HepG2 (cell line): ENCODE data around the gene ETFDH. TPM values are rescaled to one million over a fixed set of nuclear protein-coding genes. Genes with fewer than 3 reads are reported as not detected.
A peak's percentile ranks its signal among the peaks of the same experiment; 100 is the strongest.

ENCODE experiments used
- BCLAF1 ChIP-seq: fragments of 450-650 bp; IDR thresholded peaks from 2 replicates; pipeline ENCODE4 v1.6.1; 2017; ENCODE audit warnings: mild to moderate bottlenecking
- CREM ChIP-seq, 2 experiments: sonication (generic) in 1 of 2; formaldehyde crosslinking in 1 of 2; IDR thresholded peaks; 2 replicates each; pipeline versions ENCODE4 v1.4.0 to v1.6.1; 2016 to 2020; ENCODE audit warnings: antibody characterized with exemption in 1 of 2, mild to moderate bottlenecking in 1 of 2, missing genetic modification reagents in 1 of 2
- E2F1 ChIP-seq: sonication (generic); formaldehyde crosslinking; IDR thresholded peaks from 2 replicates; pipeline ENCODE4 v1.5.0; 2020; ENCODE audit warnings: missing genetic modification reagents
- ERF ChIP-seq: IDR thresholded peaks from 2 replicates; pipeline ENCODE4 v1.6.1; 2018; ENCODE audit warnings: missing biosample characterization, missing genetic modification reagents
- FOXC1 ChIP-seq: sonication (generic); formaldehyde crosslinking; IDR thresholded peaks from 2 replicates; pipeline ENCODE4 v1.8.0; 2022; ENCODE audit warnings: mild to moderate bottlenecking, missing genetic modification reagents, borderline replicate concordance
- GATAD2A ChIP-seq: IDR thresholded peaks from 2 replicates; pipeline ENCODE4 v1.6.1; 2016
- GFI1 ChIP-seq: sonication (generic); formaldehyde crosslinking; IDR thresholded peaks from 2 replicates; pipeline ENCODE4 v1.5.0; 2020; ENCODE audit warnings: missing genetic modification reagents, mild to moderate bottlenecking, borderline replicate concordance
- HBP1 ChIP-seq: IDR thresholded peaks from 2 replicates; pipeline ENCODE4 v1.6.1; 2016; ENCODE audit warnings: low read depth, control low read depth
- MXD4 ChIP-seq: IDR thresholded peaks from 2 replicates; pipeline ENCODE4 v1.6.1; 2016; ENCODE audit warnings: mild to moderate bottlenecking, missing biosample characterization, missing genetic modification reagents
- RARG ChIP-seq: sonication (generic); formaldehyde crosslinking; IDR thresholded peaks from 2 replicates; pipeline ENCODE4 v1.4.0; 2020; ENCODE audit warnings: low read depth, mild to moderate bottlenecking, missing genetic modification reagents
- TSC22D2 ChIP-seq: sonication (generic); formaldehyde crosslinking; IDR thresholded peaks from 2 replicates; pipeline ENCODE4 v1.5.1; 2020; ENCODE audit warnings: missing genetic modification reagents, mild to moderate bottlenecking, borderline replicate concordance
- WIZ ChIP-seq: sonication (generic); formaldehyde crosslinking; IDR thresholded peaks from 2 replicates; pipeline ENCODE4 v1.5.1; 2020; ENCODE audit warnings: mild to moderate bottlenecking, missing genetic modification reagents
- ZBTB34 ChIP-seq: sonication (generic); formaldehyde crosslinking; IDR thresholded peaks from 2 replicates; pipeline ENCODE4 v1.8.0; 2022; ENCODE audit warnings: mild to moderate bottlenecking, missing genetic modification reagents
- ZBTB43 ChIP-seq: sonication (generic); formaldehyde crosslinking; conservative IDR thresholded peaks from 2 replicates; pipeline ENCODE4 v1.4.0; 2020; ENCODE audit warnings: missing genetic modification reagents
- ZFAT ChIP-seq: sonication (generic); formaldehyde crosslinking; conservative IDR thresholded peaks from 2 replicates; pipeline ENCODE4 v1.8.1; 2023; ENCODE audit warnings: missing genetic modification reagents, inconsistent platforms
- ZNF101 ChIP-seq: sonication (generic); formaldehyde crosslinking; IDR thresholded peaks from 2 replicates; pipeline ENCODE4 v1.4.0; 2020; ENCODE audit warnings: mild to moderate bottlenecking, low read depth, missing genetic modification reagents, borderline replicate concordance
- ZNF598 ChIP-seq: sonication (generic); formaldehyde crosslinking; IDR thresholded peaks from 2 replicates; pipeline ENCODE4 v1.5.1; 2020; ENCODE audit warnings: mild to moderate bottlenecking, missing genetic modification reagents, borderline replicate concordance
- ZNF792 ChIP-seq: IDR thresholded peaks from 2 replicates; pipeline ENCODE4 v1.6.1; 2016
- polyA plus RNA-seq, 8 experiments: library from polyadenylated mRNA; depleted of rRNA in 3 of 8; stranded (reverse) in 7 of 8; unstranded in 1 of 8; fragments of >200 nt; fragmentation: Illumina TruSeq in 4 of 8; extraction: Trizol in 4 of 8; gene quantifications; 2 replicates each; pipeline versions ENCODE4 v1.2.1 to v1.2.3, GENCODE V29; 2011 to 2016; ENCODE audit warnings: low read depth in 4 of 8, missing spikeins in 1 of 8, mixed read lengths in 1 of 8; ENCODE audit not compliant: insufficient read depth in 1 of 8
- total RNA-seq, 5 experiments: library from RNA; depleted of rRNA; stranded (reverse); fragments of >200 nt; fragmentation: Illumina TruSeq; extraction: Trizol; gene quantifications; 2 replicates each; pipeline ENCODE4 v1.2.3, GENCODE V29; 2016; ENCODE audit warnings: low read depth in 1 of 5

ETFDH gene
- total and polyA plus RNA-seq, 2 of the 13 experiments (the other 11 are each of a cell fraction or from before 2014, with no cell fraction given) = 14.7 to 17.8 TPM

GRCh38 chr4:158722917-158723793 lies 51.1 kb downstream of the ETFDH start, which contains the start of gene PPID (continued):
- TF ChIP-seq BCLAF1 (no peak), ZNF101 (0 out of 2 replicates have a peak, but pooled peaks have one; percentile 72), TSC22D2 (CRISPR knock-in tag) (no peak), MXD4 (CRISPR knock-in tag) (peak; percentile 99), GATAD2A (CRISPR knock-in tag) (peak; percentile 55), ZBTB34 (CRISPR knock-in tag) (no peak; the same call in 1 of the 2 replicates), CREM (IDR thresholded peaks at IDR 0.05) (peak; percentile 48; the same call in 1 of the 2 replicates), CREM (CRISPR knock-in tag; IDR thresholded peaks at IDR 0.05) (no peak), FOXC1 (CRISPR knock-in tag) (peak; percentile 61; the same call in 1 of the 2 replicates), ERF (CRISPR knock-in tag) (peak; percentile 89), WIZ (CRISPR knock-in tag) (peak; percentile 46; the same call in 1 of the 2 replicates), RARG (CRISPR knock-in tag) (no peak), ZFAT (CRISPR knock-in tag) (no peak), GFI1 (CRISPR knock-in tag) (peak; percentile 28; the same call in 1 of the 2 replicates), E2F1 (CRISPR knock-in tag) (peak; percentile 58; the same call in 1 of the 2 replicates), ZNF598 (peak; percentile 76; the same call in 1 of the 2 replicates), ZBTB43 (peak; percentile 88), HBP1 (CRISPR knock-in tag) (peak; percentile 91), ZNF792 (no peak)
